NCI-H146 treated with DMSO at 0.1 percent for 48 hours (cell line): ENCODE results near the gene MYB.
A peak's percentile ranks its signal among the peaks of the same experiment; 100 is the strongest.
"Not testable (repeated sequence)": the region's sequence is repeated elsewhere in the genome, so short reads cannot be mapped to it uniquely, and the experiment has no call there.

Source experiments
- DNase-seq: peaks from one replicate; lab custom pipeline; 2025; ENCODE audit not compliant: unreplicated experiment; lab: John Stamatoyannopoulos, UW

MYB gene

DNA sequence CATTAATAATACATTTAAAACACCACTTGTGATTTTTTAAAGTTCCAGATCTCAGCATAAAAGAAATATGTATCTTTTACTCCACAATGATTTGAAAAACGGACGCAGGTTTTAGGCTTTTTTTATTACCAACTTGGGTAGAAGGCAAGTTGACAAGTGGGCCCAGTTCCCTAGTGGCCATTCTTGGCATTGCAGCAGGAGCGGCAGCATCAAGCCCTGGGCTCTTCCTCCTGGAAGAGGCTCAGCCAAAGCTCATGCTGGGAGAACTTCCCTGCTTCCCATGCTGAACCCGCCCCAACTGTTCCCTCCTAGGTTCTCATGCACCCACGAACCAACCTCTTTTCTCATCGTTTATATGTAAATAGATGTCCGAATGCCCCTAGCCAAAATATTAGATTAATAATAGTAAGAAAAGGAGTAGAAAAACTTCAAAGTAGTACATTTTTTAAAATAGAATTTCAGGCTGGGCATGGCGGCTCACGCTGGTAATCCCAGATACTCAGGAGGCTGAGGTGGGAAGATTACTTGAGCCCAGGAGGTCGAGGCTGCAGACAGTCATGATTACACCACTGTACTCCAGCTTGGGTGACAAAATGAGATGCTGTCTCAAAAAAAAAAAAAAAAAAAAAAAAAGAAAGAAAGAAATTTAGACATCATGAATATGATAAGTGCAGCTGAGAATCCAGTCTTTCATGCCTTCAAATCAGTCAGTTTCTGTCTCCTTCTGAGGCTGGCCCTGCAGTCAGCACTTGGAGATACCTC is 18.2 kb upstream of the MYB start:
- peak; percentile 79 for DNase-seq

- DNase-seq, result no peak
Observed at GRCh38 chr6:135163440-135163738, 17.7 kb upstream of the MYB start.

- not testable (repeated sequence) for DNase-seq
Observed at GRCh38 chr6:135164387-135164786, 16.7 kb upstream of the MYB start.

GRCh38 chr6:135165031-135165430 is 16.1 kb upstream of the MYB start:
- no peak for DNase-seq

DNA sequence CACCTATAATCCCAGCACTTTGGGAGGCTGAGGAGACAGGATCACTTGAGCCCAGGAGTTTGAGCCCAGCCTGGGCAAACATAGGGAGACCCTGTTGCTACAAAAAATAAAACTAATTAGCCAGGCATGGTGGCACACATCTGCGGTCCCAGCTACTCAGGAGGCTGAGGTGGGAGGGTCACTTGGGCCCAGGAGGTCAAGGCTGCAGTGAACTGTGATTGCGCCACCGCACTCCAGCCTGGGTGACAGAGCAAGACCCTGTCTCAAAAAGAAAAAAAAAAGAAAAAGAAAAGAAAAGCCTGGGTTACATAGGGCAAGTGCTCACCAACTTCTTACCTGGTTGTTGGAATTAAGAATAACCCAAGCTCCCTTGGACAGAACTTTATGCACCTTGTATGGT is 14.6 kb upstream of the MYB start:
- no peak for DNase-seq

- no peak for DNase-seq
Observed at GRCh38 chr6:135167617-135168016, 13.5 kb upstream of the MYB start.

GRCh38 chr6:135168766-135169165 is 12.3 kb upstream of the MYB start:
- no peak for DNase-seq

DNA sequence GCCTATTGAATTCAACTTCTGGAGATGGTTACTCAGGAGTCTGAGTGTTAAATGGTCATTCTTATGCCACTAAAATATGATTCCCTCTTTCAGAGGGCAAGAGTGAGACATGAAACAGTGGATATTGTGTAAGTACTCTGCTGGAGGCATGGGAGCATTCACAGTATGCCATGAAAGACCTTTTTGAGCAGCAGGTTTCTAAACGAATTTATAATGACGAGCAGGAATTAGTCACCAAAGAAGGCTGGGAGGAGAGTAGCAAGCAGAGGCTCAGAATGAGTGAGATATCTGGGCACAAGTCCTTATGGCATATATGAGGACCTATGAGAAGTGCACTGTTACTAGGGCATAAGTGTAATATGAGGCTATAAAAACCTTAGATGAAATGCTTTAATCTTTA is 10.9 kb upstream of the MYB start:
- no peak for DNase-seq

DNA sequence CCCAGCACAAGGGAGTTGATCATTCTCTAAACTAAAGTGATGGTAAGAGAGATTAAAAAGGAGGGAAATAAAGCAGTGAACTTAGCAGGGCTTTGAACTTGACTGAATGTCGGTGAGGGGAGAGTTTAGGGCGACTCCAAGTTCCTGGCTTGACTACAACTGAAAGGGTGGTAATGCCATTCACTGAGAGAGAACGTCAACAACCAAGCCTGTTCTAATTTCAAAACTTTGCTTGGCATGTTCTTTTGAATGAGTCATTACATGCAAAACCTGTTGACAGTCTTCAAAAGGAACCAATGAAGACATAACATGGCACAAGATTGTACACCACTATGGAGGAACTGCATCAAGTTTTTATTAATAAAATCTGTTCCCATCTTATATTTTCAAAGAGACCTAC is 10.3 kb upstream of the MYB start:
- no peak for DNase-seq

DNA sequence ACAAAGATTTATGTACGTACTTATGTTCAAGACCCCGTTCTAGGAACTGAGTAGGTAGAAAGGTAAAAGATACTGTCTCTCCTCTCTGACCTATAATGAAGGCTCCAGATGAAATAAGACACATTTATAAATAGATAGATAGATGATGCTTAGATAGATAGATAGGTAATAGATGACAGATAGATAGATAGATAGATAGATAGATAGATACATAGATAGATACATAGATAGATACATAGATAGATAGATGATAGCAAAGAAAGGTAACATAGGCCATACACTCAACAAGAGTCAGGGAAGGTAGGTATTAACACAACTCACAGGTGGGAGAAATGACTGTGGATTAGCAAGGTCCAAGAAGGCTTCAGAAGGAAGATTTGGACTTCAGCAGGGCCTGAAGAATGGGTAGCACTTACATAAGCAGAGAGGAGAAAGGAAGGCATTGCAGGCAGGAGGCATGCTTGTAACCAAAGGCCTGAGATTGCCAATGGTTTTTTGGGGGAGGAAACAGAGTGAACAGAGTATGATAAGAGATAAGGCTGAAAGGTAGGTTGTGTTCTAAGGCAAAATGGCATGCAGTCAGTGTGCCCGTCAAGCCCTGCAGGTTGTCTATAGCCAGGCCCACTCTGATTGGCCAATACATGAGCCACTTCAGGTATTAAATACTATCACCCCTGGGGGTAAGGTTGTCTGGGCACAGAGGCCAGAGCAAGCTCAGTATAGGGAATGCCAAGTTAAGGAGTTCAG is 7.7 kb upstream of the MYB start:
- DNase-seq, result no peak

DNA sequence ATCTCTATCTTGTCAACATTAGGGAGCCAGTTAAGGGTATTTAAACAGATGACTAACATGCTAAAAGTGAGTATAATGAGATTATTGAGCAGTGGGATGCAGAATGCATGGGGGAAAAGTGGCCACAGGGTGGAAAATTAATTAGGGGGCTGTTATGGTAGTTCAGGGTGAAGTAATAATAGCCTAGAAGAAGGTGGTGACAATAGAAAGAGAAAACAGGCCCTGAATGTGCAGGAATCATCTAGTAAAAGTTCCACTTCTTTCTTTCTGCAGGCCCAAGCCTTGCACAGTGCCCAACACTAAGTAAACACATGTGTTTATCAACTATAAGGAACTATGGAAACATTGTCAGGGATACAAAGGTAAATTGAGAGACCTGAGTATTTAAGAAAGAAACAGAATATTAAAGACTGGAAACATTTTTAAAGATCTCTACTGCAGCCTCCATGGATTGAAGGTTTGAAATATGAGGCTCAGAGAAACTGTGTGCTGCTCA is 7.1 kb upstream of the MYB start:
- DNase-seq, result no peak

DNA sequence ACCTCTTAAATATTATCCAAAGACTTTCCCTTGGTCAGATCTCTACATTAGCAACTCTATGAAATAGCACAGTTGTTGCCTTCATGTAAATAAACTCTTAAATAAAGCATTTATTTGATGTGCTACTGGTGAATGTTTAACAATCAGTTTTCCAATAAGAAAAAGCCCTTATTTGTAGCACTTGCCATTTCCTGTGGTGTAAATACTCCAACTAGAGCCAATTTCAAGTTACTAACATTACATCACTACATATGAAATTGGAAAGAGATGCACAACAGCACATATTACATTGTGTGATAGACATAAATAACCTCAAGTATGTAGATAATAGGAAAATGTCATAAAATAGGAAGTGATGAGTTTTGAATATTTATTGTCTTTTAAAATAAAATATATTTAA is 5.0 kb upstream of the MYB start:
- no peak for DNase-seq

GRCh38 chr6:135176464-135176863 is 4.6 kb upstream of the MYB start:
- DNase-seq, result no peak

DNA sequence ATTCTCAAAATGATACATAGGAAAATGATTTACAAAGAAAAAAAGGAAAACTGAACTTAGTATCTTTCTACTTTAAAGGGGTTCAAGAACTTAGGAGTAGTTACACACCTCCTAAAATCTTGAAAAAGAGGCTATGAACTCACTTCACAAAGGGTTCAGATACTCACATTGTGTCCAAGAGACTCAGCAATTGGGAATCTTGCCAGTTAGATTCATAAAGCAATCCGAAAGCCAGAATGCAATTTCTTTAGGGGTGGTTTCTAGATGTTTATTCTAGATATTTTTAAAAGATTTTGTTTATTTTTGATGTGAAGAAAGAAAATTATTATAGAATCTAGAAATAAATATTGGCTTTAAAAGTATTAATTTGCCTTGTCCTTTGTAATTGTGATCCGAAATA is 1.7 kb upstream of the MYB start:
- no peak for DNase-seq

DNA sequence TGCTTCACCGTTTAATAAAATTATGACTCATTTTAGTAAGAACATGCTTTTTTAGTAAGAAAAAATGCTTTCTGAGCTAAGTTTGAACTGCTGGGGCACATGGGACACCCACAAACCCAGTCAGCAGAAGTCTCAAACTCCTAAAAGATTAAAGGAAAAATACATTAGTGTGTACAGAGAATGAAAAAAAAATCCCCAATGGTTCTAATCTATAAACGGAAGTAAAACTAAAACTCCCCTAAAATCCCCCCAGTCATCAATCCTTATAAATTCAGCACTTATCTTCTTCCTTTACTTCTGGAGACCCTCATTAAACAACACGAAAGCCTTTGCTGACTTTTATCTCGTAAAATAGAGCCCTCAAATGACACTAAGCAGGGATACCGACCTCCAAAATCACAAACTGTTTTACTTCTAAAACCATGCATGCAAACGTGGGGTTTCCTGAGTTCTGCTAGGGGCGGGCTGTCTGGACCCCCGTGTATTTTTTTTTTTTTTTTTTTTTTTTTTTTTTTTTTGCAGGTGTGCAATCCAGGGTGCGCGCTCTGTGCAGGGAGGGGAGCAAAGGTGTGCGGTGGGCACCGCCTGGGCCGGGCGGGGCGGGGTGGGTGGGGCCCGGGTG is 1.1 kb upstream of the MYB start:
- no peak for DNase-seq

- DNase-seq, result peak; percentile 60
Observed at GRCh38 chr6:135181333-135182070, 394 bp downstream of the MYB start.

DNA sequence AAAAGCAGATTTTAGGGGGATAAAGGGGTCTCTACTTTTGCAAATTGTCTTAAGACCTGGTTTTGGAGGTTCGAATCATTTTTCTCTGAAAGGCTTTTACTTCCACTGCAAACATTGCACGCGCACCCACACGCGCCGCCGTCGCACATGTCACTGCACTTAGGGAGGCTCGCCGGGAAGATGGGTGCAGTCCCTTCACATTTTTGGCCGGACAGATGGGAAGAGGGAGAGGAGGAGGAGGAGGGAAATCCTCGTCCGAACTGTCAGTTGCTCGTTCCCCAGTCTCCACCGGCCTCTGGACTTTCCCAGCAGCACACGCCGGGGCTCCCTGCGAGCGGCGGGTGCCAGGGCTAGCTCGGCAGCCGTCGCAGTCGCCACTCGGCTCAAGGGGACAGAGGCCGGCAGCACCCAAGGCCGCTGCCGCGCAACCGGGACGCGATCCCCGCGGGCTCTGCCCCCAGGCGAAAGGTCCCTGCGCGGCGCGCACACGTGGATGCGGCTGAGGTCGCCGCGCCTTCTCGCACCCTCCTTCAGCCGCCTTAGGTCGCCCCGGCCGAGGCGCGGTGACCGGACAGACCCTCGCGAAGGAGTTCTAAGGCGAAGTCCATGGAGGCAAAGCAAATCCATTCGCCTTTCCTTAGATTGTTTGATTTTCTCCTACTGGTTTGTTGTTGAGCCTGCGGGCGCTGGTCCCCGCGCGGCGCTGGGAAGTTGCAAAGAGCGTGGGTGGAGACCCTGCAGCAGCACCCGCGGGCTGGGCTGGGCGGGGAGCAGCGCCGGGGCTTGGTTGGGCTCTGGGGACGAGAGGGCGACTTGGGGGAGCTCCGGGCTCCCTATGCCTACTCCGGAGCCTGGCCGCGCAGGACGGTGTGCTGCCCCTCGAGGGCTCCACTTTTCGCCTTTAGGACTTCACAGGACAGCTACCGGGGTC is 1.2 kb downstream of the MYB start:
- DNase-seq, result peak; percentile 59

DNA sequence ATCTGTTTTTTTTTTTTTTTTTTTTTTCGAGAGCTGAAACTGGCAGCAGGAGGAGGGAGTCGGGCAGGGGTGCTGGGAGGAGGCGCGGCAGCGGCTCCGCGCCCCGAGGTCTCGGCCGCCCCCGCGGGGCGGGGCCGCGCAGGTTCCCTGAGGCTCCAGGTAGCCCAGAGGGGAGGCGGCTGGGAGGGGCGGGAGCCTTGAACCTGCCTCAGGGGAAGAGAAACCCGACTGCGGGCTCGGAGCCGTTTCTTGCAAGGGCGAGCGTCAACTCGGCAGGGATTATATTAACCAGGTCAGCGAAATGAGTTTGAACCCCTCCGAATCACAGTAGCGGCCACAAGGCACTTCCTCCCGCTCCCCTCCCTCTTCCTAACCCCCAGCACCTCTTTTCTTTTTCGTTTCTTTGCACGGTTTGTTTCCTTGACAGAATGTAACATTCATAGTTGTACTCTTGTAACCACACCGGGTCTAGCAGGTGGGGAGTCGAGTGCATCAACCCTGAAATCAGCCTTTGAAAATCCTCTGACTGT is 2.0 kb downstream of the MYB start:
- peak; percentile 79 for DNase-seq

DNA sequence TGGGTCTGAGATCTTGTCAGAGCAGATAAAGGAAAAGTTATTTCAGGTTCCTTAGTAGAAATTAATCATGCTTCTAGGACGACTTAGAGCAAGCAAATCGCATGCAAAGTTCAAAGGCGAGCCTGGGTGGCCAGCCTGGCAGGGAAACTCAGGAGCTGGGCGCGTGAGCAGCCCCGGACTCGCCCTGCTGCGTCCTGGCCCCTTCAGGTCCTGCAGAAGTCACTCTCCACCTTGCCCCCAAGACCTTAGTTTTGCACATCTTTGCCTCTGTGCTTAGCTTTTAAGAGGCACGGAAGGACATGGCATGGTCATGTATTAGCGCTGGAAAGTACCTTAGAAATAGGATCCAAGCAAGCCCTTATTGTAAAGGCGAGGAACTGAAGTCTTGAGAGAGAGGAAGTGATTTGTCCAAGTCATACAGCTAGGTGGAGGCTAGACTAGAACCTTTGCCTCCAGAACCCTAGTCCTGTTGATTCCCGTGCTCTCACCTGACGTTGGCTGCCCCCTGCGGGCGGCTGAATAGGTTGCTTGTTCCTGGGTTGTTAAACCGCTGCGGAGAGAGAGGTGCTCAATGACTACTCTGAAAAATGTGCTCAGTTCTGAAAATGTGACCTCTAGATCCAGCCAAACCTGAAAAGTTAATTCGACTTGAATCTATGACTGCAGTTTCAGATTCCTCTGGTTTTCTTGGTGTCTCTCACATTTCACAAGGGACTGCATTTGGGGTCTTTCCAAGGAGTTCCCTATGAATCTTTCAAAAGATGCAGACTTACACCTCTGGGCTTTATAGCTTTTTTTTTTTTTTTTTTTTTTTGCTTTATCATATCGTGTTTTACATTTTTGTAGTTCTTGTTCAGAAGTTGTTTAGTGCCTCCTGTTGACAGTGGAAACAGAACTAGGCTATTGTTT is 2.7 kb downstream of the MYB start:
- DNase-seq, result peak; percentile 75
